OCI-M2 (cell line): Measurements from ENCODE around the gene RACGAP1.

Source experiments
- DNase-seq: peaks from one replicate; lab custom pipeline; 2025; ENCODE audit not compliant: unreplicated experiment; lab: John Stamatoyannopoulos, UW

The RACGAP1 gene

DNA sequence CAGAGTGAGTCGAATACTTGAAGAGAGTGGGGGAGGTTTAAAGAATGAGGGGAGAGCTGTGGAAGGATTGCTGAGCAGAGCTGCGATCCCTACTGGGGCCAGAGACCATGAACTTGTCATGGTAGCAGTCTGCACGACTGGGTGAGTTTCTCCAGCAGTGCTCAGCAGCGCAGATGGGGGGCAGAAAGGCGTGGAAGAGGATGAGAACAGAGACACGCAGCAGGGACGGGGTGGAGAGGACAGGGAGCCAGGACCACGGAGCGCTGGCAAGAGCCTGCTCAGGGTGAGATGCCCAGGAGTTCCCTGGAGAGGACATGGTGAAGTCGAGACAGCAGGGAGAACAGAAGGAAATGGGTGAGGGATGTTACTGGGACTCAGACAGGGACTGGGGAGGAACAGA is 54.6 kb downstream of the RACGAP1 start:
- DNase-seq, result no peak

DNA sequence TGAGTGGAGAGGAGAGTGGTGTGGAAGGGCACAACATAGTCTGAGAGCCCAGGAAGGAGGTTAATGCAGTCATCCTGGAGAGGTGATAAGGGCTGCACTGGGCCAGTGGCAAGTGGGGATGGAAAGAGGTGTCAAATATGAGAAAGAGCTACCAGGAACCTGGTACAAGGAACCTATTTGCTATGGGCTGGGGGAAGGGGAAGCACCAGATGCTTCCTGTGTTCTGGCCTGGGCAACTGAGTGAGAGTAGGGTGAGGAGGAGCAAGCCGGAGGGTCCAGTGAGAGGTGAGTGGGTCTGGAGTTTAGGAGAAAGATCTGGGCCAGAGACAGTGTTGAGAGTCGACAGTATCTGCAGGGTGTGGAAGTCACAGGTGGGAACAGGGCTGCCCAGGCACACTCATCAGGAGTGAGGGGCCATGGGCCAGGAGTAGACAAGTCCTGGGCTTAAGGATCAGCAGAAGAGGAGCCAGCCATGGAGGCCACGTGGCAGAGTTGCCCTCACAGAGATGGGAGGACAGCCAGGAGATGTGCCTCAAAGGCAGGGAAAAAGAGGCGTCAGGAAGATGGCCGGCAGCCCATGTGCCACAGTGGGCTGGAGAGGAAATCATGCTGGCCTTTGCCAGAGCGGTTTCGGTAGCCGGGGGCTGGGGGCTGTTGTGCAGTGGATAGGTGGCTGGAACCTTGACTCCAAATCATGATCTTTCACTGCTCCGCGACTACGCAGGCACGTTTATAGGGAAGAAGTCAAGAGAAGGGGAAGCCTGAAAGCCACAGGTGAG is 55.5 kb downstream of the RACGAP1 start:
- DNase-seq, result no peak

DNA sequence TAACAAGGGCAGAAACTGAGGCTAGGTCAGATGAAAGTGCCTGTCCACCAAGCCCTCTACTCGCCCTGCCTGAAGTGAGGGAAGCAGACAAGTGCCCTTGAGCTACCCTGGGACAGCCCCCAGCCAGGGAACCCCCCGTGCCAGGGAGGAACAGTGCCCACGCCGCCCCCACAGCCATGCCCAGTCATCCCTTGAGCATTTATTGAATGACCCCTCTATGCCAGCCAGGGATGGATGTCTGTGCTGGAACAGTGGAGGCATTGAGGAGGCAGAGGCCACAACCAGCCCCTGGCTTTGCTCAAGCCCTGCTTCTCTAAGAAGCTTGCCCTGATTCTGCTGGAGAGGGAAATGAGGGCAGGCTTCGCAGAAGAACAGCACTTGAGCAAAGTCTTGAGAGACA is 56.3 kb downstream of the RACGAP1 start:
- no peak for DNase-seq

DNA sequence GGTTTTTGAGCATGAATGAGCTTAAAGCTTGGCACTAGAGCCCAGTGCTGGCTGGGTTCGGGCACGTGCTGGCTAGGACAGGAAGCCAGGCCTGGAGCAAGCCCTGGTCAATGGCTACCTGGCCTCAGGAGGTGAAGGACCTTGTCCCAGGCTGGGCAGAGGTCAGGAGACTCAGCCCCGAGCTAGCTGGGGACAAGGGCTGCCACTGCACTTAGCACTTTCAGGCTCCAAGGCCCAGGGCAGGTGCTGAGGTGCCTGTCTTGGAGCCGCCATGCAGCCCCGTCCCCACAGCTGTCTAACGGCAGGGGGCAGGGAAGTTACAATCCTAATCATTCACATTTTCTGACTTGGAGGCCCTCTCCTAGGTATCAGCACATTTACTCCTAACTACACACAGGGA is 56.8 kb downstream of the RACGAP1 start:
- DNase-seq, result no peak

DNA sequence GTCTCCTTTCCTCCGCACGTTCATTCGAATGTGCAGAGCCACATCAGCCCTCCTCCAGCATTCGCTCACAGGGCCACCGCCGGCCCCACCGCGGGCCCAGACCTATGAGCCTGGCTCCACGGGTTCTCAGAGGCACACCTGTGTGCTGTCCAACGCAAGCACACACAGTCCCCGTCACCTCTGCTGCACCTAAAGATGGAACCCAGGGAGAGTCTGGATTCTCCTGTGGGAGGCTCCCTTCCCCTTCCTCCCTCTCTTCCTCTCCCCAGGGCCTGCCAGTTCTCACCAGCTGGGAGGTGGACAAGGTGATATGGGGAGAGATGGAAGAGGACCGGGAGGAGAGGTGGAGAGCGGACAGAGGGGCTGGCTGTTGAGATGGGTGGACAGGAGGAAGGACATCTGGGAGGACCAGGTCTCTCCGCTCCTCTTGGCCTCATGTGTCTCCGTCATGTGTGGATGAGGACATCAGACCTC is 57.5 kb downstream of the RACGAP1 start:
- no peak for DNase-seq

DNA sequence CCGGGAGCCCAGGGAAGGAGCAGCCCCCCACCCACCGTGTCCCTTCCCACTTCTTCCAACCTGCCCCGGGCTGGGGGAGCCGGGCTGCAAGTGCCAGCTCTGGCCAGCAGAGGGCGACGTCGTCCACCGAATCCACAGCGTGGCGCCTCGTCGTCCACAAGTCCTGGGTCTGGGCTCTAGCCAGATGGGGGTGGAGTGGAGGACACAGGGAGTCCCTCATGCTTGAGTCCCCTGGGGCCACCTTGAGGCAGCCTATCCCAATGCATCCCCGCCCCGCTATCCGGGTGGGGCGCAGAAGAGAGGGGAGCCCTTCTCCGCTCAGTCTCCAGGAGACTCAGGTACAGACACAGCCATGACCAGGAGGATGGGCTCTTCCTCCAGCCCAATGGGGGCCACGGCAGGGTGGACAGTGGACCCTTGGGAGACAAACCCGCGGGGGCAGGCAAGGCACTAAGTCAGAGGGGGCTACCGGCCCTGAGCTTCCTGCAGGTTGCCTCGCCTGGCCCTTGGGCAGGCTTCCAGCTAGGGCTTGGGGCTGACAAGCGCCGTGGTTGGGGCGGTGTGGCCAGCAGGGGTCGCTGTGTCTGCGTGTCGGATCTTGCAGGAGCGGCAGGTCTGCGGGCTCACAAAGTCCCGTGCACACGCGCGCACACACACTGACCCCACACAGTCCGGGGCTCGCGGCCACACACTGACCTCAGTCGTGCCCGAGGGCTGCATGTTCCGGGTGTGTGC is 58.1 kb downstream of the RACGAP1 start:
- DNase-seq, result peak; percentile 45

DNA sequence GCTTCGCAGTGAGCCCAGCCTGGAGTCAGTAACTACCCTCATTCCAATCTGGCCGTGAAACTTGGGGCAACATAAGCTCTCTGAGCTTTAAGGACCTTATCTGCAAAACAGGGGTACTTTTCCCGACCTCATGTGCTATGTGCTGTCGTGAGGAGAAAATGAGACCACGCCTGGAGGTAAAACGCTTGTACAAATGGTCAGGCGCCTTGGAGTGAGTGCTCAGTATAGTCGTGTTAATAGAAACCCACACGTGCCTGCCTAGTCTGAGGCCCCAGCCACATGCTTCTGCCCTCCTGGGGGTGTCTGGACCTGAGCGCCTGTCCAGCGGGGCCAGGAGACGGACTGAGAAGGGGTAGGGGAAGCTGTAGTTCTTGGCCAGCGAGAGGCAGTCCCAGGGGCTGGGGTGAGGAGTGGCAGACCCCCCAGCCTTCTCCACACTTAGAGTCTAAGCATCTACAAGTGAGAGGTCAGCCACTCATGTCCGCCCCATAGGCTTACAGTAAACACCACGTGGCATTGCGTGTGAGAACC is 58.7 kb downstream of the RACGAP1 start:
- no peak for DNase-seq

DNA sequence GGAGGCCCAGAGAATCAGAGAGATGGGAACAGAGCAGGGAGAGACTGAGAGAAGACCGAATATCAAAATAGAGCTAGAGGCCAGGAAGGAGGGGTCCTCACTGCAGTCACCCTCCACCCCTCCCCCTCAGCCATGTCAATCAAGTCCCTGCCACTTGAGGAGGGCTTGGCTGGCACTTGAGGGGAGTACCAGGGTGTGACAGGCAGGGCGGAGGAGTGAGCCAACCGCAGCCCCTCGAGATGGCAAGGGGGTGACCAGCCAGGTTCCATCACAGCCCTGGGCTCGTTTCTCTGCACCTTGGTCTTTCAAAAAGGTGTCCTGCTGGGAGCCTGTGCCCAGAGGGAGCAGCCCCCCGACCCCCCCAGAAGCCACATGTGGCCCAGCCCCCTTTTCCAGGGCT is 59.5 kb downstream of the RACGAP1 start:
- no peak for DNase-seq

DNA sequence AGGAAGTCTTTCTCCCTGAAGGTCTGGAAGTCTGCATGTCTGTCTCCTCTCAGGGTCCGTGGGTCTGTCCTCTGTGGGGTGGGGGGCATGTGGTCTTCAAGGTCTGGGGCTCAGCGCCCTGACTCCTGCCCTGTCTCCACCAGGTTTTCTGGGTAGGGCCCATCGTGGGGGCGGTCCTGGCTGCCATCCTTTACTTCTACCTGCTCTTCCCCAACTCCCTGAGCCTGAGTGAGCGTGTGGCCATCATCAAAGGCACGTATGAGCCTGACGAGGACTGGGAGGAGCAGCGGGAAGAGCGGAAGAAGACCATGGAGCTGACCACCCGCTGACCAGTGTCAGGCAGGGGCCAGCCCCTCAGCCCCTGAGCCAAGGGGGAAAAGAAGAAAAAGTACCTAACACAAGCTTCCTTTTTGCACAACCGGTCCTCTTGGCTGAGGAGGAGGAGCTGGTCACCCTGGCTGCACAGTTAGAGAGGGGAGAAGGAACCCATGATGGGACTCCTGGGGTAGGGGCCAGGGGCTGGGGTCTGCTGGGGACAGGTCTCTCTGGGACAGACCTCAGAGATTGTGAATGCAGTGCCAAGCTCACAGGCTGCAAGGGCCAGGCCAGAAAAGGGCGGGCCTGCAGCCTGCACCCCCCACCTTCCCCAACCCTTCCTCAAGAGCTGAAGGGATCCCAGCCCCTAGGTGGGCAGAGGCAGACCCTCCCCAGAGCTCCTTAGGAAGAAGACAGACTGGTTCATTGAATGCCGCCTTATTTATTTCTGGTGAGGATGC is 60.3 kb downstream of the RACGAP1 start:
- no peak for DNase-seq

DNA sequence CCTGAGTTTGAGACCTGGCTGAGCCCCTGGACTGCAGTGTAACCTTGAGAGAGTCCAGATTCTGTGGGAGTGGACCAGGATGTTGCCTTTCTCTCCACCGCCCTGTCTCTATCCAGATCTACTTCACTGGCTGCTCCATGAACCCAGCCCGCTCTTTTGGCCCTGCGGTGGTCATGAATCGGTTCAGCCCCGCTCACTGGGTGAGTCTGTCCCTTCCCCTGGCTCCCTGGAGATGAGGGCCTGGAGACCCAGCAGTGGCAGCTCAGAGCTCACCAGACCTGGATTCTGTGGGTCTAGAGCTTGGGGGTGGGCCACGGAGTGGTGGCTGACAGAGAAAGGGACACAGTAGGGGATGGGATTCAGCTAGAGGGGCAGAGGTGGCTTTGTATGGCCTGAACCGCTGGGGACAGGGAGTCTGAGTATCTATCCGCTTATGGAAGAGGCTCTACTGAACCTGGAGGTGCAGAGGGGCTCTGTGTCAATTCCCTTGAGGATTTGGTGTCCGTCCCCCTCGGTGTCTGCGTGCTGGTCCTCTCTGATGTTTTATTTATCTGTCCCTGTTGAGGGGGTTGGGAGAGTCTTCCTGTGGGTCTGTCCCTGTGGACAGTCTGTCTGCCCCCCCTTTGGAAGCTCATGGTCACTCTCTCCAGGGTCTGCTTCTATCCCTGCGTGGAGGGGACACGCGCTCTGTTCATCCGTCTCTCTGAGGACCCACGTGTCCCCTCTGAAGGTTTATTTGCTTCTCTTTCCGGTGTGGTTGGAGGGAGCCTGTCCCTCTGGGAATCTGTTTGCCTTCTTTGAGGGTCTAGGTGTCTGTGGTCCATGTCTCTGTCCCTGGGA is 61.1 kb downstream of the RACGAP1 start:
- DNase-seq, result no peak

DNA sequence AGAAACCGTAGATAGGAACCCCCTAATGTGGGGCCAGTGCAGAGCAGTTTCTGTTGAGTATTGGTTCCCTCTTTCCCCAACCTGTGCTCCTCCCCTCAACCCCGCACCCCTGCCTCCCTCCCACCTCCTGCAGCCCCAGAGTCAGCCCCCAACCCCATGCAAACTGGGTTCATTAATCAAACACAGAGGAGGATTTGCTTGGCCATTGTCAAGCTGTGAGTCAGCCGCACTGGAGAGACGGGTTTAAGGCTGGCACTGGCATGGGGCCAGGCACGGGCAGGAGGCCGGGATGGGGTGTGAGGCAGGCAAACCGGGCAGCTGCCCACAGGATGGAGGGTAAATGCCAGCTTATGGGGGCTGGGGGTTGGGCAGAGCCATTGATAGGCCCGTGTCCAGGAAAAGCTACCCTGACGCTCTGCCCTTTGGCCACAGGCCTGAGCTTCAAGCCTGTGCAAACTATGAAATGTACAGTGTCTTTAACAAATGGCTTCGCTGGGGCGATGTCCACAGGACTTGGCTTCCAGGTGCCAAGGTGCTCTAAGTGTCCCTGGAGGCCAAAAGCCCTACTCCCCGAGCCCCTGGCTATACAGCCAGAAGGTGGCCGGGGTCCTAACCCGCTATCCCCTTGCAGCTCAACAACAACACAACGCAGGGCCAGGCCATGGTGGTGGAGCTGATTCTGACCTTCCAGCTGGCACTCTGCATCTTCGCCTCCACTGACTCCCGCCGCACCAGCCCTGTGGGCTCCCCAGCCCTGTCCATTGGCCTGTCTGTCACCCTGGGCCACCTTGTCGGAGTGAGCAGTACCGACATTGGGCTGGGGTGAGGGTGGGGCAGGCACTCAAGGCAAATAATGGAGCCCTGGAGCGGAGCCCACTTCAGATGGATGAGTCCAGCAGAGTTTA is 62.2 kb downstream of the RACGAP1 start:
- DNase-seq, result no peak

DNA sequence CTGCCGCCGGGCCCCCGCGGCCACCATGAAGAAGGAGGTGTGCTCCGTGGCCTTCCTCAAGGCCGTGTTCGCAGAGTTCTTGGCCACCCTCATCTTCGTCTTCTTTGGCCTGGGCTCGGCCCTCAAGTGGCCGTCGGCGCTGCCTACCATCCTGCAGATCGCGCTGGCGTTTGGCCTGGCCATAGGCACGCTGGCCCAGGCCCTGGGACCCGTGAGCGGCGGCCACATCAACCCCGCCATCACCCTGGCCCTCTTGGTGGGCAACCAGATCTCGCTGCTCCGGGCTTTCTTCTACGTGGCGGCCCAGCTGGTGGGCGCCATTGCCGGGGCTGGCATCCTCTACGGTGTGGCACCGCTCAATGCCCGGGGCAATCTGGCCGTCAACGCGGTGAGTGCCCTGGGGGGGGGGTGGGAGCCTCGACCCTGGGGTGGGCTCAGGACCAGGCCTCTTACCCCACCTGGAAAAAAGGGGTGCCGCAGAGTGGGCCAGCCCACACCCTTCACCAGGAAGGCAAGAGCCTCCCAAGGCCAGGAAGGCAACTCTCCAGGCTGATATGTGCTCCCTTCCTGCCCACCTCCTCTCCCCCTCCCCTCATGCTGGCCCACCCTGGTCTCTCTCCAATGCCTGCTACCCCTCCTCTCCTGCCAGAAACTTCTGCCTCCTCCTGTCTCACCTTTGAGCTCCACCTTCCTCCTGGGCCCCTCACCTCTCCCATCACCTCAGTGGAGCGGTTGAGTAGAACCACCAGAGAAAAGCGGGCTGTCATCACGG is 63.1 kb downstream of the RACGAP1 start:
- no peak for DNase-seq

DNA sequence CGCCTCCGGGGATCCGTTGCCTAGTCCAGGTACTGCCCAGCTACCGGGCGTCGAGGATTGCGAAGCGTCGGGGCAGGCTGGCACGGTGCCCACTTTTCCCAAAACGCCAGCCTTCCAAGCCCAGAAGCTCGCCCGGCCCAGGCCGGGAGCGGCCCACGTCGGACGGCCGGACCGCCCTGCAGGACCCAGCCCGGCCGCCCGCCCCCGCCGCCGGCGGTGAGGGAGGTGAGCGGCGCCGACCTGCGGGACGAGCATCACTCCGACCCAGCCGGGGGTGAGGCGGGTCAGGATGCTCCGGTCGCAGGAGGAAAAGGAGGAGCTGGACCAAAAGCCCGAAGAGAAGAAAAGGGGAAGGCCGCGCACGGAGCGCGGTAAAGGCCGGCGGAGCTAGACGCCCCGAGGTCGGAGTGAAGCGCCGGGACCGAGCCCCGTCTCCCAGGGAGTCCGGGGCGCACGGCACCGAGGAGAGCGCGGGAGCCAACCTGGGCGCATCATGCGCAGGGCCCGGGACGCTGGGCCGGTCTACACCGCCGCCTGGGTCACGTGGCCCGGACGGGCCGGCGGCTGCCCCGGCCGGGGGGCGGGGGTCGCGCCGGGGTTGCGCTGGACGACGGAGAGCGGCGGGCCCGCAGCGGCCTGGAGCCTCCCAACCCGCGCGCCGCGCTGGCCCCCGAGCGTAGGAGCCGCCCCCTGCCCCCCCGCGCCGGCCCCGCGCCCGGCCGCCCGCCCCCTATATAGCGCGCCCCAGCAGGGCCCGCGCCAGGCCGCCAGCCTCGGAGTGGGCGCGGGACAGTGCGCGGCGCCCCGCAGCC is 64.0 kb downstream of the RACGAP1 start, which contains the start of gene AQP5:
AQP5 (plus strand) TSS at position 762 of the 812 bp plus-strand sequence. CDS start 146 bp downstream, outside the sequence.
- DNase-seq, result no peak

DNA sequence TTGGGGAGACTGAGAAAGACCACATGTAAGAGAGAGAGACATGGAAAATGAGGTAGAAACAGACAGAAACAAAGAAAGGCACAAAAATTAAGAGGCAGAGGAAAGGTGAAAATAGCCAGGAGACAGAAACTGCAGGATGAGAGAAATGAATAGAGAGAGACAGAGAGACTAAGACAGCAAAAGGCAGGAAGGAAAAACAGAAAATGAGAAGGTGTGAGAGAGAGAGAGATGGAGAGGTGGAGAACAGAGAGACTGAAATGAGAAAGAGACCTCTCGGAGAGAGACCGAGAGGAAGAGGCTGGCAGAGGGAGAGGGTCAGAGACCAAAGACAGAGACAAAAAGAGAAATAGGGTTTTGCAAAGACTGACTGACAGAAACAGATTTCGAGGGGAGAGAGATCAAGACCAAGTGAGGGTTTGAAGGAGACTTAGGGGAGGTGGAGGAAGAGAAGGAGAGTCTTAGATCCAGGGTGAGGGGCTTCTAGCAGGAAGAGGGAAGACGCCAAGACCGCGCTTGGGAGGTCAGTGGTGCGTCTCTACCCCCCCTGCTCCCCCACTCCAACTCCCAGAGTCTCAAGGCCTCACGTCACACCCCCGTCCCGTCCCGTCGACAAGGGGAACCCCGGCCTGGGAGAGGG is 64.7 kb downstream of the RACGAP1 start:
- DNase-seq, result no peak

DNA sequence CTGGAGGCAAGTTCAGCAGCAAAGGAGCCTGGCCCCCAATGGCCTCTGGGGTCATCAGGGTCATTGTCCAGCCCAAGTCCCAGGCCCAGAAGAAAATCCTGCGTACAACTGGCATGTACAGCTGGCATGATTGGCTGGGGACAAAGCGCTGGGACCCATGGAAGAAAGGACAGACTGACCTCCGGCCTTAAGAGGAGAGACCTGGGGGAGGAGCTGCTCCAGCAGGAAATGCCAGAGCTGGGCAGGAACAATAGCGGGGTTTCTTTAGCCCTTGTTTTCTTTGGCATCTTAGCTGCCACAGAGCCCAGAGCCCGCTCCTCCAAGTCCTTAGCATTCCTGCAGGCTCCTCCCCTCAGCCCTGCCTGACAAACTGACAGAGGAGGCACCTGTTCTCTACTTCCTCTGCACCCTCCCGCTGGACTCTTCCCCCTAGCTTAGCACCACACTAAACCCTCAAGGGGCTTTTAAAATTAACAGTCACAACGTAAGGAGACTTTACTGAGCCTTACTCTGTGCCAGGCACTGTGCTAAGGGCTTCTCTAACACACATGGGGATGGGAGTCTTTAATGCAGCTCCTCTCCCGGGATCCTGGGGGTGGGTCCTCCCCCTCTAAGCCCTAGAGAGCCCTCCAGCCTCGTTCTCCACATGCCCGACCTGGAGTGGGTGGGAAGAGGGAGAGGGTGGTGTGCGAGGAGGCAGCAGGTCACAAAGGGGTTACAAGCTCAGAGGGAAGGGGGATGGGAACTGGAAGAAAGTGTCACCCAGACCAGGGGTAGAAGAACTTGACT is 65.4 kb downstream of the RACGAP1 start:
- no peak for DNase-seq

DNA sequence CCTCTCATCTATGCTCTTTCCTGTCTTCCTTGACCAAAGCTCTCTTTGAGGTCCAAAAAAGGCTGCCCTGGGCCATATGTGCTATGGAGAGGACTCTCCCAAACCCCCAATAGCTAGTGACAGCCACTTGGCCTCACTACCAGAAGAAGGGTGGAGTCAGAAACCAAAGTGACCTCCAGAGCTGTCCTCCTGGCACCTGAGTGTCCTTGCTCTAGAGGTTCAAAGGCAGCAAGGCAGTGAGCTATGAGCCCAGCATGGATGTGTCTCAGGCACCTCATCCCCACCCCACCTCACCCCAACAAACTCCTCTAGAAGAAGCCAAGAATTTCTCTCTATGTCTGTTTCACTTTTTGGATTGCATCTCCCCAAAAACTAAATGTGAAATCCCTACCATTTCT is 67.7 kb downstream of the RACGAP1 start:
- DNase-seq, result no peak
